Prostate gland (tissue), 2 donors: ENCODE results near the gene TBCA.

Source experiments
- CTCF ChIP-seq, 4 experiments: fragments of 200-600 bp in 2 of 4; fragments of 450-650 bp in 2 of 4; sonication (generic) in 2 of 4; IDR thresholded peaks; 1 replicate in 3 of 4; 2 replicates in 1 of 4; pipeline ENCODE4 v1.5.1; 2016 to 2019; ENCODE audit warnings: antibody characterized with exemption in 4 of 4, mild to moderate bottlenecking in 2 of 4, moderate library complexity in 2 of 4
- POLR2A ChIP-seq: fragments of 450-650 bp; IDR thresholded peaks from one replicate; pipeline ENCODE4 v1.6.1; 2016; ENCODE audit warnings: antibody characterized with exemption, mild to moderate bottlenecking

- no peak for TF ChIP-seq CTCF (IDR thresholded peaks at IDR 0.05)
- no peak for TF ChIP-seq POLR2A
These were observed 133.1 kb downstream of the TBCA start for GRCh38 chr5:77642738-77643653.
